Measurements from ENCODE around the gene IGFBP6. TPM values are rescaled to one million over a fixed set of nuclear protein-coding genes. Genes with fewer than 3 reads are reported as not detected.

IGFBP6 gene
- total and polyA plus RNA-seq, 12 donors = 12.9 to 559 (median 212) TPM

- intact Hi-C loops (cut with DNase I) = no loop called here
- 91 to 95% (median 93%) methylated on average over 4 of the region's 4 CpGs for WGBS, 4 donors
- Histone ChIP-seq H3K36me3 (replicated peaks in 1 of 2) (no peaks in the 10 kb centered on the region), H3K4me1 (replicated peaks in 1 of 2) (no peaks in the 10 kb centered on the region), H3K27ac (no peak overlapping the region), H3K9me3 (replicated peaks in 1 of 3) (no peaks in the 10 kb centered on the region), H3K4me3 (no peak overlapping the region), H3K27me3 (no peaks in the 10 kb centered on the region)
- no peak for DNase-seq
- TF ChIP-seq POLR2A (IDR thresholded peaks at IDR 0.05) (no peak), CTCF (IDR thresholded peaks at IDR 0.05) (no peak)
Measured at GRCh38 chr12:53143355-53143754, 45.9 kb downstream of the IGFBP6 start.

GRCh38 chr12:53145383-53146260 is 48.2 kb downstream of the IGFBP6 start:
- Histone ChIP-seq H3K9me3 (replicated peaks in 1 of 3) (no peaks in the 10 kb centered on the region), H3K36me3 (replicated peaks in 1 of 2) (no peaks in the 10 kb centered on the region), H3K4me1 (replicated peaks in 1 of 2) (no peaks in the 10 kb centered on the region), H3K27me3 (no peaks in the 10 kb centered on the region), H3K4me3 (no peak overlapping the region), H3K27ac (peak overlapping the region in 1 of 5 donors; percentile 31)
- WGBS, 4 donors = 78 to 81% (median 79%) methylated on average over 5 of the region's 5 CpGs
- TF ChIP-seq POLR2A (IDR thresholded peaks at IDR 0.05) = no peak
- intact Hi-C loops (cut with DNase I) = no loop called here
- DNase-seq = peak; percentile 40 to 74 (median 67)

- Histone ChIP-seq H3K4me3 (no peak overlapping the region), H3K9me3 (replicated peaks in 1 of 3) (no peaks in the 10 kb centered on the region), H3K36me3 (replicated peaks in 1 of 2) (no peaks in the 10 kb centered on the region), H3K27me3 (no peaks in the 10 kb centered on the region), H3K27ac (no peak overlapping the region), H3K4me1 (replicated peaks in 1 of 2) (no peaks in the 10 kb centered on the region)
- DNase-seq = no peak
- no peak for TF ChIP-seq CTCF (IDR thresholded peaks at IDR 0.05)
- no peak for TF ChIP-seq POLR2A (IDR thresholded peaks at IDR 0.05)
- intact Hi-C loops (cut with DNase I) = no loop called here
- 79 to 82% (median 80%) methylated on average over 5 of the region's 5 CpGs for WGBS, 4 donors
Measured at GRCh38 chr12:53147181-53147580, 49.7 kb downstream of the IGFBP6 start.

- no peak for DNase-seq
- Histone ChIP-seq H3K4me1 (replicated peaks in 1 of 2) (no peaks in the 10 kb centered on the region), H3K27me3 (no peaks in the 10 kb centered on the region), H3K27ac (no peak overlapping the region), H3K9me3 (replicated peaks in 1 of 3) (no peaks in the 10 kb centered on the region), H3K4me3 (no peak overlapping the region), H3K36me3 (replicated peaks in 1 of 2) (no peaks in the 10 kb centered on the region)
- 73 to 86% (median 86%) methylated on average over 15 of the region's 15 CpGs for WGBS, 4 donors
- intact Hi-C loops (cut with DNase I) = no loop called here
- TF ChIP-seq CTCF (IDR thresholded peaks at IDR 0.05) (no peak), POLR2A (IDR thresholded peaks at IDR 0.05) (no peak)
Measured at GRCh38 chr12:53147653-53148052, 50.2 kb downstream of the IGFBP6 start.

GRCh38 chr12:53151039-53151438 is 53.6 kb downstream of the IGFBP6 start:
- 86 to 93% (median 91%) methylated on average over 6 of the region's 6 CpGs for WGBS, 4 donors
- no peak for DNase-seq
- intact Hi-C loops (cut with DNase I) = no loop called here
- H3K4me3 ChIP-seq = no peak overlapping the region
- H3K27ac ChIP-seq = no peak overlapping the region
- H3K9me3 ChIP-seq (replicated peaks in 1 of 3) = no peaks in the 10 kb centered on the region
- no peaks in the 10 kb centered on the region for H3K27me3 ChIP-seq
- H3K4me1 ChIP-seq (replicated peaks in 1 of 2) = no peaks in the 10 kb centered on the region
- TF ChIP-seq POLR2A (IDR thresholded peaks at IDR 0.05) (no peak), CTCF (IDR thresholded peaks at IDR 0.05) (no peak)
- H3K36me3 ChIP-seq (replicated peaks in 1 of 2) = no peaks in the 10 kb centered on the region

Data from adrenal gland (tissue), 12 donors.